Vein endothelial cell (primary cell): Measurements from ENCODE around the gene TRIP4. TPM values are rescaled to one million over a fixed set of nuclear protein-coding genes. Genes with fewer than 3 reads are reported as not detected.

Source experiments
- small RNA-seq: library from RNA; depleted of rRNA; stranded (forward); fragments of <200 nt; gene quantifications from one replicate; pipeline ENCODE3, GENCODE V24; 2012
- total RNA-seq: library from RNA; depleted of rRNA; stranded (reverse); fragments of >200 nt; gene quantifications from 2 replicates; pipeline ENCODE4 v1.2.3, GENCODE V29; 2012

Gene TRIP4
- 13.1 and 13.4 TPM in 2 replicates for total RNA-seq

DNA sequence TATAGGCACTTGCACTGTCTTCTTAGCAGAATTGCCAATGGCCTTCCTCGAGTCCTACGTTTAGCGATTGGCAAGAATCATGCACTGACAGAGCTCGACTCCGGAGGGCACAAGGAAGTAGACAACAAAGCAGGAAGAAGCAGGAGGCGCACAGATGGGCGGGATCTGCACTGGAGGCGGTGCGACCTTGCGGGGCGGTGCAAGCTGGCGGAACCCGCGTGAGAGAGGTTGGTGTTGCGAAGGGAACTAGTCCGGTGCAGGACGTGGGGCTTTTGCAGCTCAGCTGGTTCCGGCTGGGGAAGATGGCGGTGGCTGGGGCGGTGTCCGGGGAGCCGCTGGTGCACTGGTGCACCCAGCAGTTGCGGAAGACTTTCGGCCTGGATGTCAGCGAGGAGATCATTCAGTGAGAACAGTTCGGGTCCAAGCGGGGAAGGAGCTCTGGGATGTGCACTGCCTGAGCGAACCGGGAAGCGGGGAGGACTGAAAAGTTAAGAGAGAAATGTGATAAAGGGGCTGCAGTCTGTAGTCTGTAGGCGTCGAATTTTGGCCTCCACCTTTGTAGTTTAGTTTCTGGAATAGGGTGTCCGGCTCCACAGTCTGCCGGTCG is at the start of gene TRIP4:
Gene TRIP4 (plus strand): TSS at position 275 of the 607 bp plus-strand sequence. CDS start 28 bp downstream, at position 303.

GRCh38 chr15:64355944-64356709 is 31.5 kb upstream of the TRIP4 start, which contains the start of gene CSNK1G1:
Gene CSNK1G1 (minus strand): TSS chr15:64356173. CDS start chr15:64300499, 55,674 bp downstream.

GRCh38 chr15:64381000-64381751 is 6.5 kb upstream of the TRIP4 start, which contains the start of gene PCLAF:
Gene PCLAF (minus strand): TSS chr15:64381441. CDS start chr15:64381371, 70 bp downstream.

DNA sequence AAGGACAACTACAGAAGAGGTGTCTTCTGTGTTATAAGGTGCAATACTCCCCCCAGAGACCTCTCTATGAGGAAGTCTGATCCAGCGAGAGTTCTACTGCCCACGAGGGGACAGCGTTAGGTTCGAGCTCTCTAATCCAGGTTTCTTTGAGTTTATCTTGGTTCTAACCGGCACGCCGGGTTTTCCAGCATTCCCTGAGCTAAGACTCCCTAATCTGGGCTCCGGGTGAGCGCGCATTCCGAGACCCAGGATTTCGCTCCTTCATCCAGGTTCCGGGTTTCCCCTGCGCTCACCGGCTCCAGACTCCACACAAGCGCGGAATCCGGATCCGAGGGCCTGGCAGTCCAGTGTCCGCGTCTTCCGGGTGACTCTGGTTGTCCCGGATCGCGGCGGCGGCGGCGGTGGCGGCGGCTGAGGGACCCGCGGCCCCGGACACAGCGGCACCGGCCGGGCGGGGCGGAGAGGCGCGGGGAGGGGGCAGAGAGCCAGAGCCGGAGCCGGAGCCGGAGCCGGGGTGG is 72.6 kb downstream of the TRIP4 start, which contains the start of gene ZNF609:
Gene ZNF609 (plus strand): TSS at position 373 of the 518 bp plus-strand sequence. CDS start 38,842 bp downstream, outside the sequence.

Small RNA genes within 50 kb of the gene (small RNA-seq; reads per million reads assigned to genes)
- gene RF00019 (not detected), gene RF00554 (not detected)

Other genes with a start within 250 kb of the TRIP4 start
- gene SNX22, start 236.1 kb upstream of the TRIP4 start, total RNA-seq, result under 0.01 and 0.57 TPM in 2 replicates
- 727 and 770 TPM in 2 replicates for gene PPIB, start 224.8 kb upstream of the TRIP4 start, total RNA-seq
- 36.9 and 39.8 TPM in 2 replicates for gene CSNK1G1, start 31.7 kb upstream of the TRIP4 start, total RNA-seq
- 28.7 and 29.4 TPM in 2 replicates for gene PCLAF, start 6.4 kb upstream of the TRIP4 start, total RNA-seq
- 44.7 and 46.9 TPM in 2 replicates for gene ZNF609, start 72.7 kb downstream of the TRIP4 start, total RNA-seq